ENCODE data around the gene LPP.

LPP gene

GRCh38 chr3:188544012-188544411 is 390.1 kb downstream of the LPP start:
- no peak for DNase-seq (ENCODE audit: low read depth in 2 of 2)

GRCh38 chr3:188546835-188547670 is 393.1 kb downstream of the LPP start:
- DNase-seq (ENCODE audit: low read depth in 2 of 2), result no peak

DNA sequence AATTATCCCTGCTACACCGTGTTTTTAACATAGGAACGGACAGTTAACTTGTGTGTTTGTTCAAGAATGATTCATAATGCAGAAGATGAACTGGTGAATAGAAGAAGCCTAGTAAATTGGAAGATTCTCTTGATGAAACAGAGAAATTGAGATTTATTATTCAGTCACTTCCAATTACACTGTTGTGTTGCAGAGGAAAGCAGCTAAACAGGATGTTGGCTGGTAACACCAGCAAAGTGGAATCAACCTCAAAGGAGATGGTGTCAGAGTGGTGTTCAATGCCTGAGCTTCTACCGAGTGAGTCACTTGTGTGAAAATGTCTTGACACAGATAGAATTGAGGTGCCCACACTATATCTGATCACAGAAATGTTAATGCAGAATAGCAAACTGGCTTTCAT is 399.6 kb downstream of the LPP start:
- DNase-seq (ENCODE audit: low read depth in 2 of 2), result no peak

DNA sequence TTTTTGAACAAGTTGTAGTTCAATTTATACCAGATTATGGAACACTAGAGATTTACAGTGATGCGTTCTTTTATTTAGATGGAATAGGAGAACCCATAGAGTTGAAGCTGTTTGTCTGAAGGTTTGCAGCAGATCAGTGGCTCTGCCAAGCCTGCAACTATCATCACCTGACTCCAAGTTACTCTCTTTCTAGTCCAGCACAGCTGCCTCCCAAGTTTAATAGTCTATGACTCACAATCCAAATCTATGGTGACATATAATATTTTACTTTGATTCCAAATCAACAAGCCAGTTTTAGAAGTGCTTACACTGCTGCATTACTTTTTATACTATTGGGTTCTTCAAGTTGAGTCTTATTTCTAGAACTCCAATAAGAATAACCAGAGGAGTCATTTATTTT is 400.4 kb downstream of the LPP start:
- no peak for DNase-seq (ENCODE audit: low read depth in 2 of 2)

GRCh38 chr3:188557235-188557634 is 403.3 kb downstream of the LPP start:
- DNase-seq (ENCODE audit: low read depth in 2 of 2), result no peak

- no peak for DNase-seq (ENCODE audit: low read depth in 2 of 2)
Measured at GRCh38 chr3:188558343-188559071, 404.6 kb downstream of the LPP start.

DNA sequence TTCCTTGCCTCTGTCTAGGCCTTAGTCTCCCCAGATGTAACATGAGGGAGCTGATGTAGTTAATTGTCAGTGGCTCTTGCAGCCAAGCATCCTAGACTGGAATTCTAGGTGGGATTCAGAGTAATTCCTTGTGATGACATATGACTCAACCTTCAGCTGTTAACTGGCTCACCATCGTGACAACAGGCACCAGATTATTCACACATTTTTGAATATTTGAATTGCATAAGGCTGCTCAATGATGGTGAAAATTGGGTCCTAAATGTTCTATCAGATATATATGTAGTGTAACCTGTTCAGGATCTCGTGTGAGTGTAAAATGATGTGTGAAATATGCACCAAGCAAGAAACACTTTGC is 405.1 kb downstream of the LPP start:
- DNase-seq (ENCODE audit: low read depth in 2 of 2), result no peak

DNA sequence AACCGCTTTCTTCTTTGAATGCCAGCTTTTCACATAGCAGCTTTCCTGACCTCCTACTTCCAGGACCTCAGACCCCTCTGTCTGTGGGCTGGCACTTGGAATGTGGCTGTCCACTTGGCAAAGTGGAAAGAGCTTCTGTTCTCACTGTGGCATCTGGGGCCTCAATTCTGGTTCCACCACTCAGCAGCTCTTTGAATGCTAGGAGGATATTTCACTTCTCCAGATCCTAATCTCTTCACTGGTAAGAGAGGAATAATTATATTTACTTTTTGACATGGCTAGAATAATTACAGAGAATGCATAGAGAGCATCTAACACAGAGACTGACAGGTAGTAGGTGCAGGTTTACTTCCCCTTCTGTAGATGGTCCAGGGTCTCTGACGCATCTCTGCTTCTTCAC is 405.9 kb downstream of the LPP start:
- DNase-seq (ENCODE audit: low read depth in 2 of 2), result no peak

DNA sequence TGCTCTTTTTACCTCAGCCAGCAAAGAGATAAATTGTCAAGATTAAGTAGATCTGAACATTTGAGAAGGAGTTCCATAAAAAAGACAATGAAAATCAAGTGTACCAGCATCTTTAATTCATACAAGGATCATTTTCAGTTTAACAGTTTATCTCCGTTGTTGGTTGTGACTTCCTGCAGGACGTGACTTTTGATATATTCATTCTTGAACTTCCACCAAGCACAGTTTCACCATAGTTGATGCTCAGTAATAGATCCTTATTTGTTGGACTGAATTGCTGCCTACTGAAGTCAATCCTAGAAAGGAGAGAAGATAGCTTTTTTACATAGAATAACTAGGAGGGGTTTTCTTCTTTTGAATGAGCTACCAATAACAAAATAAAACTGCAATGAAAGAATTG is 408.2 kb downstream of the LPP start:
- DNase-seq (ENCODE audit: low read depth in 2 of 2), result no peak

GRCh38 chr3:188567478-188568195 is 413.7 kb downstream of the LPP start:
- DNase-seq (ENCODE audit: low read depth in 2 of 2), result no peak

- DNase-seq (ENCODE audit: low read depth in 2 of 2), result no peak
Measured at GRCh38 chr3:188568736-188569135, 414.8 kb downstream of the LPP start.

DNA sequence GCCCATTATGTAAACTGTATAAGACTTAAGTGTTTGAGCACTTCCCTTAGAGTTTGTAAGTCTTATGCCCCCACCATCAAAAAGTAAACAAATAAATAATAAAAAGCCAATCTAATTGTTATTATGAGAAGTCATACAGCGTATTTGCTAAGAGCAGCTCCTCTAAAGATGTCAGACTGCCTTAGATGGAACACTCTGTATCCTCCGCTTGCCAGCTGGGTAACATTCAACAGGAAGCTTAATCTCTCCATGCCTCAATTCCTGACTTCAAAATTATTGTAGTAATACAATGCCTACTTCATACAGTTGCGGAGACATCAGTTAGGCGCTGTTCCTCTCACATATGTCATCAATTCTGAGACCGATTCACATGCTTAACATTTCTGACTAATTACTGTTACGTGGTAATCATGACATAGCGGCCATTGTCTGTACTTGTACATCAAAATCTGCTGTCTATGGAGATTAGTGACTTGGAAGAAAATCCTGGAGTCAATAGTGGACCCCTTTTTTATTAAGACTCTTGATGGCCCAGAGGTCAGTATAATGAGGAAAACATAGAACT is 417.7 kb downstream of the LPP start:
- DNase-seq (ENCODE audit: low read depth in 2 of 2), result no peak

GRCh38 chr3:188573291-188573940 is 419.5 kb downstream of the LPP start:
- DNase-seq (ENCODE audit: low read depth in 2 of 2), result no peak

DNA sequence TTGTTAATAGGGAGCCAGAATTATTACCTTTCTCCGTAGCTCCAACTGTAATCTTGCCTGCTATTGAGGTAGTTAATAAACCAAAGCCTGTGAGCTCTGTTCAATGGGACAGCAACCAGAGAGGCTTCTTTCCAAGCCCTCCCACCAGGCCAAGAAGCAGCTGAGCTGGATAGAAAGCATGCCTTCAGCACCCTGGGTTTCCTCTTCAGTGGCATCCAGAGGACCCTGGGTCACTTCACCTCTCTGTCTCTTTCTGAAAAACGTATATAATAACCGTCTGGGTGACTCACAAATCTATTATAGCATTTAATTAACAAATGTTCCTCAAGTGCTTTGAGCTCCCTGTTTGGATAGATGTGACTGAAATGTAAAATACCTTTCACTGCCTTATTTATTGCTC is 420.0 kb downstream of the LPP start:
- DNase-seq (ENCODE audit: low read depth in 2 of 2), result no peak

GRCh38 chr3:188574885-188575284 is 420.9 kb downstream of the LPP start:
- DNase-seq (ENCODE audit: low read depth in 2 of 2), result no peak

GRCh38 chr3:188575501-188575900 is 421.5 kb downstream of the LPP start:
- DNase-seq (ENCODE audit: low read depth in 2 of 2), result no peak

GRCh38 chr3:188577539-188577938 is 423.6 kb downstream of the LPP start:
- DNase-seq (ENCODE audit: low read depth in 2 of 2), result no peak

DNA sequence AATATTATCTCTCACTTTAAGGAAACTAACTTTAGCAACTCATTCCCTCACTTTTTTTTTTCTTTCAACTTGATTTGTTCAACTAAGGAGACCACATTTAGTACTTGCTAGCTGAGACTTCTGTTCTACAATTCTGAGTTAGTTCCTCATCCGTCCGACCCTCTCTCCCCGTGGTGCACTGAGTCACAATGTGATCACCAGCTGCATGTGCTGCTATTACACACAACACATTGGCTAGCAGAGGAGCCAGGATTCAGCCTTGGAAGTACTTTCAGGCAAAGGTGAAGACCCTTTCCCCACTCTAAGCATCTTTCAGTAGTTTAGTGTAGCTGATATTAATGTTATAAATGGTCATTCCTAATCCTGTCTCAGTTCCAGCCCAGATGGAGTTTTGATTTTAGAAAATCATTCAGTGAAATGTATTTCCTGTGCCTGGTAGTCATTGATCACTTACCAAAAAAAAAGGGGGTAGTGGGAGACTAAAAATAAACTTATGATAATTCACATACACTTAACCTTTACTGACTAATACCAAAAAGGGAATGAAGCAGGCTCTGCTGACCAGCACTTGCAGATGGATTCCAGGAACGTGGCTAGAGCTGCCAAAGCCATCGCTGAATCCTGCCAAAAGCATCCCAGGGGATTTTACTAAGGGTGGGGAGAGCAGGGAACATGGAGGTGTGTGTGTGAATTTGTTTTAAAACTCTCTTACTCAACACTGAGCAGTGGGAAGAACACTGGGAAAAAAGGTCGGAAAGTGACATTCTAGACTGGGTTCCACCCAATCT is 424.8 kb downstream of the LPP start:
- no peak for DNase-seq (ENCODE audit: low read depth in 2 of 2)

DNA sequence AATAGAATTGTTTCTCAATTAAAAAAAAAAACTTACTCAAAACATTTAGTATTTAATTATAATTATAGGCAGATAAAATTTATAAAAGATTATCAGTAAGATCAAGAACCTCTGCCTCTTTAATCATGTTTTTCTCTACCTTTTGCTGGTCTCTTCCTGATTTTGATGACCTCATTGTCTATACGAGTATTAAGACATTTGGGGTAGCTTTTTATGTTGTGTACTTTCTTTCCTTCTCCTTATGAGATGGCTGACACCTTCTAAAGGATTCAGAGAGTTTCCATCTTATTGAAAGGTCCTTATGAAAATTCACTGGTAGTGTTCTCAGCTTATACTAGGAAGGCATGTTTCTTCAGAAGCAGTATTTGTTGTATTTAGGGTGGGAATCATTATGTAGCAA is 426.3 kb downstream of the LPP start:
- no peak for DNase-seq (ENCODE audit: low read depth in 2 of 2)

- no peak for DNase-seq (ENCODE audit: low read depth in 2 of 2)
Measured at GRCh38 chr3:188580659-188581058, 426.7 kb downstream of the LPP start.

DNA sequence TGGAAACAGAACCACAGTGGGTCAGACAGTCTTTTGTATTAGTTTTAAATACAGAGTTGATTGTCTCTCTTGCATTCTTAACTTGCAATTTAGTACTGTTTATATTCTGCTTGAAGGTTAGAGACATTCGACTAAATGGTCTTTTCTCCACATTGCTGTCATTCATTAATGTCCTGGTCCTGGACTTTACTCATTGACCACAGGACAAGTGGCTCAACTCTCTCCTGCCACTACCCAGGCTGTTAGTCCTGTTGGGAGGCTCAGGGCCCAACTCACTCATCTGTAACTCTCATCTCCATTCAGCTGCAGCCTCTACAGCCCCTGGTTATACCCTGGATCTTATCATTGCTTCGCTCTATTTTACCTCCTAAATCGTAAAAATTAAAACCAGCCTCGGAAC is 427.4 kb downstream of the LPP start:
- DNase-seq (ENCODE audit: low read depth in 2 of 2), result no peak

Measured in stimulated activated CD4-positive, alpha-beta T cell treated with anti-CD3 and anti-CD28 coated beads, Interleukin-4, amount 100 ng/mL, for 48 hours (primary cell).